Activated naive CD8-positive, alpha-beta T cell treated with anti-CD3 and anti-CD28 coated beads, Interleukin-2, amount 10 ng/mL, durations not matched to agents 7 days and 5 days (primary cell): ENCODE measurements around the gene WNT2B. TPM values are rescaled to one million over a fixed set of nuclear protein-coding genes. Genes with fewer than 3 reads are reported as not detected.

Experiments used
- ATAC-seq: fragments of 150-1000 bp; cut with Tn5 transposase; one replicate; pipeline ENCODE4 v1.10.0; 2021; ENCODE audit warnings: low read depth, moderate library complexity
- POLR2A ChIA-PET: fragments of 350-600 bp; sonication (Branson Sonifier 250); formaldehyde crosslinking; loops from one replicate; lab custom pipeline; 2021; ENCODE audit warnings: antibody characterized with exemption; lab: Charles Lee
- DNase-seq: peaks from one replicate; pipeline ENCODE4 v3.0.0; 2021
- H3K27ac Mint-ChIP-seq: one replicate; pipeline ENCODE4 v1.8.0; 2022; ENCODE audit warnings: mild to moderate bottlenecking, mixed read lengths
- H3K27me3 Mint-ChIP-seq: one replicate; pipeline ENCODE4 v1.8.0; 2022; ENCODE audit warnings: mild to moderate bottlenecking, moderate library complexity, mixed read lengths
- H3K36me3 Mint-ChIP-seq: one replicate; pipeline ENCODE4 v1.8.0; 2021; ENCODE audit warnings: mild to moderate bottlenecking, mixed read lengths
- H3K4me1 Mint-ChIP-seq: one replicate; pipeline ENCODE4 v1.8.0; 2021; ENCODE audit warnings: mixed read lengths
- H3K4me3 Mint-ChIP-seq: one replicate; pipeline ENCODE4 v1.8.0; 2022; ENCODE audit warnings: mild to moderate bottlenecking, moderate library complexity, mixed read lengths
- H3K9me3 Mint-ChIP-seq: one replicate; pipeline ENCODE4 v1.8.0; 2021; ENCODE audit warnings: mixed read lengths
- total RNA-seq, 2 experiments: library from RNA; stranded (reverse); gene quantifications; one replicate each; pipeline ENCODE4 v1.2.3, GENCODE V29; 2021

Gene WNT2B
- total RNA-seq, 2 experiments from 2014 or later = 0.22 to 0.34 TPM

DNA sequence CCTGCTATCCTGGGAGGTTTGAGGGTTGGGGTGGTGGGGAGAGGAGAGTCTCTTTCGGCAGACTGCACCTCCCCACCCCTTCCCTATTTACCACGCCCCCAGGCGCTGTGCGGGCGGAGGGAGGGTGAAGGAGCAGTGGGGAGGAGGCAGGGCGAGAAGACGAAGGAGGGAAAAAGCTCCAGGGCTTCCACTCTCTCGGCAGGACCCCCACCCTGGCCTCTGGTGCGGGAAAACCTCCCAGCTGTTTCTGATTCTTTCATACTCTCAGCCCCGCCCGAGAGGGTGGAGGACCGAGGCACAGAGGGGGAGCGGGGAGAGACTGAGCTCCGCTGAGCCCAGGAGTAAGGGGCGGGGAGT, 866 bp upstream of the WNT2B start:
- H3K36me3 Mint-ChIP-seq = no peaks in the 10 kb centered on the region
- peaks cover 61% of the 10 kb centered on the region for H3K27me3 Mint-ChIP-seq
- peak overlapping the region; percentile 75 for H3K4me3 Mint-ChIP-seq
- POLR2A ChIA-PET = interaction anchor here (0.5 kb wide), 1 partner anchor 199 kb away, joined by 3 read pairs; the partner anchor contains the start of gene RHOC
- DNase-seq = no peak
- no peak overlapping the region for H3K27ac Mint-ChIP-seq
- H3K4me1 Mint-ChIP-seq = peaks cover 1% of the 10 kb centered on the region
- H3K9me3 Mint-ChIP-seq = no peaks in the 10 kb centered on the region
- ATAC-seq = no peak

DNA sequence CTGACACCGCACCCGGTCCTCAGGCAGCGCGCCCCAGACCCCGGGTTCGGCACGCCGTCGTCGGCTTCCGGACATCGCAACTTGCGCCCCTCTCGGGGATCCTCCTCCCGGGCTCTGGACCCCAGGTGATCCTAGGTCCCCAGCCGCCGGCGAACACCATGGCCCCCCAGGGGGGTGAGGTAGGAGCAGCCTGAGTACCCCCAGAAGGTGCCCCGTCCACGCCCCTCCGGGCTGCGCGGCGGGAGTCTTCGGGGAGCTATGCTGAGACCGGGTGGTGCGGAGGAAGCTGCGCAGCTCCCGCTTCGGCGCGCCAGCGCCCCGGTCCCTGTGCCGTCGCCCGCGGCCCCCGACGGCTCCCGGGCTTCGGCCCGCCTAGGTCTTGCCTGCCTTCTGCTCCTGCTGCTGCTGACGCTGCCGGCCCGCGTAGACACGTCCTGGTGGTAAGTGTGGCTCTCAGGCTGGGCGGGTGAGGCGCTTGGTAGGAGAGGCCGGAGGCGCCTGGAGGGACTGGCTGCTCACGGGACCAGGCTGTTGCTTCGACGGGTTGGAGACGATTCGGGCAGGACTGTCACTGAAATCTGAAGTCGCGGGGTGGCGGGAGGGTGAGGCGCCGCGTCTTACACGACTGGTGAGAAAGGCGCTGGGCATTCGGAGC, 367 bp downstream of the WNT2B start:
- Mint-ChIP-seq H3K9me3 (no peaks in the 10 kb centered on the region), H3K4me3 (peak overlapping the region; percentile 17), H3K36me3 (no peaks in the 10 kb centered on the region), H3K4me1 (peaks cover 1% of the 10 kb centered on the region), H3K27ac (no peak overlapping the region), H3K27me3 (peaks cover 51% of the 10 kb centered on the region)
- peak; percentile 45 for ATAC-seq
- POLR2A ChIA-PET = interaction anchor here (0.6 kb wide), 2 partner anchors 52 to 358 kb away, joined by 3 to 7 read pairs; no protein-coding TSS in a partner anchor
- peak; percentile 54 for DNase-seq

DNA sequence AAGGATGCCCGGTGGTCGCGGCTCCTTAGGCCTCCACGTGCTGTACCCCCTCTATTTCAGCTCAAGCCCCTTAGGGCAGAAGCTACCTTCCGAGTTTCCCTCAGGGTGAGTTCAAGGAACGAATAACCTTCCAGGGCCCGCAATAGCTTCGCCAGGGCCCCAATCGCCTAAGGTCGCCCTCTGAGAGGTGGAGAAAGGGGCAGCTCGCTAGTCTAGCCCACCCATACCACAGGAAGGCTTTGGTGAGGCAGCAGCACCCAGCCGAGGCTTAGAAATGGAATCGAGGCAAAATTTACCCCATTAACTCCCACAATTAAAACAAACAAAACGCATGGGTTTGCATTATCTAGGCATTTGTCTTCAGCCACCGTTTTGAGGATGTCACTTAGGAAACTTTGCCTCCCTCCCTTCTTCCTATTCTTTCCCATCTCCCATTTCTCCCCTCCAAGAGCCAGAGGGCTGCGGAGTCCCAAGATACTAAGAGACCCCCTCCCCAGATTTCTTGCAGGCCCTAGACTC, 954 bp downstream of the WNT2B start:
- DNase-seq = no peak
- Mint-ChIP-seq H3K27me3 (peaks cover 45% of the 10 kb centered on the region), H3K36me3 (no peaks in the 10 kb centered on the region), H3K9me3 (no peaks in the 10 kb centered on the region), H3K27ac (no peak overlapping the region), H3K4me1 (peaks cover 1% of the 10 kb centered on the region), H3K4me3 (peak overlapping the region; percentile 18)
- POLR2A ChIA-PET = interaction anchor here (0.6 kb wide), 2 partner anchors 51 to 358 kb away, joined by 3 to 7 read pairs; no protein-coding TSS in a partner anchor
- no peak for ATAC-seq

DNA sequence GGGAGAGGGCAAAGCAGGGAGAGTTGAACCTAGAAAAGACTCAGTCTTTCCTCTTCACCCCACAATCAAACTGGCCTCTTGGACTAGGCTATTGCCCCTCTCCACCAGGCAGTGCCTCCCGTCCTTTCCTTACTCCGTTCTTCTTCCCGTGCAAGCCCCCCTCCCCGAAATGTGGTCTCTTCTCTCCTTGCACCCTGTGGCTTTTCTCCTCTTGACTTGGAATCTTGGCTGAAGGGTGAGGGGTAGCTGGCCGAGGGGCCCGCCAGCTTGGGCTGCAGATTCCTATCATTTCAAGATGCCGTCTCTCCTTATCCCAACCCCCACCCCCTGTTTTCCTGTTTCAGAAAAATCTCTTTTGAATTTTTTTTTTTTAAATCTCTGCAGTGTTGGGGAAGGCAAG, 1.6 kb downstream of the WNT2B start:
- Mint-ChIP-seq H3K36me3 (no peaks in the 10 kb centered on the region), H3K9me3 (no peaks in the 10 kb centered on the region), H3K4me1 (peaks cover 1% of the 10 kb centered on the region), H3K27ac (no peak overlapping the region), H3K4me3 (no peak overlapping the region), H3K27me3 (peaks cover 40% of the 10 kb centered on the region)
- POLR2A ChIA-PET = no interaction called here
- no peak for DNase-seq
- no peak for ATAC-seq

DNA sequence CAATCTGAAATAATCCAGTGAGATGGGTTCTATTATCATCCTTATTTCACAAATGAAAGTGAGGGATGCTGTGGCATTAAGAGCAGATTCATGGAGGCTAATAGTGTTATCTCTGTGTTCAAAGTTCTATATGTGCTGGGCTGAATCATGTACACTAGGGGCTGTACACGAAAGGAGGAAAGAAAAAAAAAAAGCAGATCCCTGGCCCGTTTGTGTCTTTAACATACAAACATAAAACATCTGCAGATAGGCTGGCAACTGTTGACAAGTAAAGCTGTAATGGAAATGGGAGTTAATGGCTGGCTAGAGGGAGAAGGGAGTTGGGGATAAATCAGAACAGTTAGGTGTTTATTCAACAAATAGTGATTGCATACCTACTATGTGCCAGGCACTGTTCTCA, 3.1 kb downstream of the WNT2B start:
- peaks cover 1% of the 10 kb centered on the region for H3K4me1 Mint-ChIP-seq
- H3K27ac Mint-ChIP-seq = no peak overlapping the region
- H3K4me3 Mint-ChIP-seq = no peak overlapping the region
- no peaks in the 10 kb centered on the region for H3K36me3 Mint-ChIP-seq
- H3K9me3 Mint-ChIP-seq = no peaks in the 10 kb centered on the region
- H3K27me3 Mint-ChIP-seq = peaks cover 35% of the 10 kb centered on the region
- ATAC-seq = no peak
- POLR2A ChIA-PET = no interaction called here
- DNase-seq = no peak

DNA sequence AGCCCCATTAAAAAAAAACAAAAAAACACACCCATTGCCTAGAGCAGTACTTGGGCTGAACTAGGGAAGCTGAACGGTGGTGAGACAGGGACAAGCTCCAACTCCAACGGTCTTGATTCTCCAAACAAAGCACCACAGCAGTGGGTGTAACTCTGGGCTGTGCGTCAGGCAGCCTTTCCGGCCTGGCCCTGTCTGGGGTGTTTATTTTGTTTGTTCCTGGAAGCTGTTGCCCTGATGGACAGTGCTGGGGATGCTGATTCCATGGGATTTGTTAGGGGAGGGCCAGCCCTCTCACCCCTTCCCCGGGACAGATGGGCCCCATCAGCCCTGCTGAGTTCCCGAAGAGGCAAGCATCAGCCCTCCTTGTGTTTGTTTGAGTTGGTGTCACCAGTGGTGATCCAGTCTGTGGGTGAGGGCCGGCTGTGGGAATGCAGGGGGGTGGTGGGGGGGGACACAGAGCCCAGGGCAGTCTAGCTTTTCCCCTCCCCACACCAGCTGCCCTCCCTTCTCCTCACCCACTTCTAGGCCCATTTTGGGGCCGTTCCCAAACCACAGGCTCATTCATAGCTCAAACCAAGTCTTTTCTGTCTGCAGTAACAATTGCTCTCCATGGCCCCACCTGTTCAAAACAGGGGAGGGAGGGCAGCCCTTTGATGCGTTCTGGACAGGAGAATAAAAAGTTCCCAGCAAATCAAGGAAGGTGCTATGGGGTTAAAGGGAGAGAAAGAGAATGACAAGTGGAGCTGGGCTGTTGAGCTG, 4.5 kb downstream of the WNT2B start:
- no peak for ATAC-seq
- Mint-ChIP-seq H3K9me3 (no peaks in the 10 kb centered on the region), H3K27me3 (peaks cover 21% of the 10 kb centered on the region), H3K27ac (no peak overlapping the region), H3K4me3 (no peak overlapping the region), H3K36me3 (no peaks in the 10 kb centered on the region), H3K4me1 (peaks cover 1% of the 10 kb centered on the region)
- no peak for DNase-seq
- POLR2A ChIA-PET = no interaction called here

DNA sequence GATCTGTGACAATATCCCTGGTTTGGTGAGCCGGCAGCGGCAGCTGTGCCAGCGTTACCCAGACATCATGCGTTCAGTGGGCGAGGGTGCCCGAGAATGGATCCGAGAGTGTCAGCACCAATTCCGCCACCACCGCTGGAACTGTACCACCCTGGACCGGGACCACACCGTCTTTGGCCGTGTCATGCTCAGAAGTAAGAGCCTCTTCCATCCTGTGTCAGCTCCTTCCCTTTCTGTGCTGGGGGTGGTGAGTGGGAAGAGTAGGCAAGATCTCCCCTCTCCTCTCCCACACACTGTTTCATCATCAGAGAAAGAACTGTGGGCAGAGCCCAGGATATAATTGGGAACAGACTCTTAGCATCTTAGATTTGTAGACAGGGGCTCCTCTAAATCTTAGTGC, 6.1 kb downstream of the WNT2B start:
- Mint-ChIP-seq H3K27me3 (peaks cover 11% of the 10 kb centered on the region), H3K4me1 (peaks cover 1% of the 10 kb centered on the region), H3K9me3 (no peaks in the 10 kb centered on the region), H3K27ac (no peak overlapping the region), H3K4me3 (no peak overlapping the region), H3K36me3 (no peaks in the 10 kb centered on the region)
- DNase-seq (no peak), ATAC-seq (no peak)
- POLR2A ChIA-PET = no interaction called here

DNA sequence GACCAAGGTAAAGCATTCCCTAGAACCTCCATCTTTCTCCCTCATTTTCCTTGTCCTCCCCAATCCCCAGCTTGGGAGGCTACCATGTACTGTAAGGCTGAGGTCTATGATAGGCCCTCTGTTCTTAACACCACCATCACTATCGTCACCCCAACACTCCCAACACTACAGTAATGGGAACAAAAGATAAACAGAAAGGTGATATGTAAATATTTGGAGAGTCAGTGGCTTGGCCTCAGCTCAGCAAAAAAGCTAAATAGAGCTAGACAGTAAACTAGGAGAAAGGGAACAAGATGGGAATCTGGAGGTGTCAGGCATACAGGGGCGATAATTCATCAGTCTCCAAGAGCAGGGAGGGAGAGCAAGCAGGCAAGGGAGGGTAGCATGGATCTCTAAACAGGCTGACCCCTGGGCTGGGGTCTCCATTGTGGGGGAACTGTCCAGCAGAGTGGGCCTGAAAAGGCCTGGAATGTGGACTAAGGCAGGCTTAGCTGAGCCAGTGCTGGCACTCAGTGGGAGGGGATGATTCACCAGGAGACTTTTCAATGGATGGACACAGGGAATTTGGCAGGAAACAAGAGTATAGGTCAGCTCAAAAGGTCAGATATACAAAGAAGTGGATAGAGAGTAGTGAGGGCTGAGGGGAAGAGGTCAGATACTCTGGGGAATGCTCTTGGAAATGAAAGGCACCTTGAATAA, 6.7 kb downstream of the WNT2B start:
- no peak for ATAC-seq
- Mint-ChIP-seq H3K36me3 (no peaks in the 10 kb centered on the region), H3K27me3 (peaks cover 6% of the 10 kb centered on the region), H3K27ac (no peak overlapping the region), H3K4me1 (peaks cover 1% of the 10 kb centered on the region), H3K4me3 (no peak overlapping the region), H3K9me3 (no peaks in the 10 kb centered on the region)
- POLR2A ChIA-PET = no interaction called here
- no peak for DNase-seq

DNA sequence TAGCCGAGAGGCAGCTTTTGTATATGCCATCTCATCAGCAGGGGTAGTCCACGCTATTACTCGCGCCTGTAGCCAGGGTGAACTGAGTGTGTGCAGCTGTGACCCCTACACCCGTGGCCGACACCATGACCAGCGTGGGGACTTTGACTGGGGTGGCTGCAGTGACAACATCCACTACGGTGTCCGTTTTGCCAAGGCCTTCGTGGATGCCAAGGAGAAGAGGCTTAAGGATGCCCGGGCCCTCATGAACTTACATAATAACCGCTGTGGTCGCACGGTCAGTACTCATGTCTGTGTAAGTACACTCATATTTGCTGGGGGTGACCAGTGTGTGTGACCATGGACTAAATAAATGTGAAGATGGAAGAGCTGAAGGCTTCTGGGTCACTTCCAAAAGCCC, 7.4 kb downstream of the WNT2B start:
- H3K9me3 Mint-ChIP-seq = no peaks in the 10 kb centered on the region
- no peak overlapping the region for H3K4me3 Mint-ChIP-seq
- ATAC-seq = no peak
- POLR2A ChIA-PET = no interaction called here
- H3K4me1 Mint-ChIP-seq = peaks cover 1% of the 10 kb centered on the region
- DNase-seq = no peak
- H3K27me3 Mint-ChIP-seq = no peaks in the 10 kb centered on the region
- no peak overlapping the region for H3K27ac Mint-ChIP-seq
- H3K36me3 Mint-ChIP-seq = no peaks in the 10 kb centered on the region

DNA sequence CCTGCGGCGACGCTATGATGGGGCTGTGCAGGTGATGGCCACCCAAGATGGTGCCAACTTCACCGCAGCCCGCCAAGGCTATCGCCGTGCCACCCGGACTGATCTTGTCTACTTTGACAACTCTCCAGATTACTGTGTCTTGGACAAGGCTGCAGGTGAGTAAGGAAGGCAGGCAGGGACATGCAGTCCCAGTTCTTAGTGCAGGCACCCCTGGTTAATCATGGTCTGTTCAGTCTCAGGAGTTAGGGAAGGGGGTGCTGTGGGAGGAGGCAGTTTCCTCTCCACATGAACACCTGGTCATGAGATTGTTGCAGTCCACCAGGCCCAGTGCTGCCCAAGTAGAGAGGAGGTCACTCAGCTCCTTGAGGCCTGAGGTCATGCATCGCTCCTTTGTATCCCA, 8.5 kb downstream of the WNT2B start:
- no peaks in the 10 kb centered on the region for H3K27me3 Mint-ChIP-seq
- no peaks in the 10 kb centered on the region for H3K9me3 Mint-ChIP-seq
- ATAC-seq (no peak), DNase-seq (no peak)
- peaks cover 1% of the 10 kb centered on the region for H3K4me1 Mint-ChIP-seq
- no peaks in the 10 kb centered on the region for H3K36me3 Mint-ChIP-seq
- POLR2A ChIA-PET = no interaction called here
- no peak overlapping the region for H3K27ac Mint-ChIP-seq
- no peak overlapping the region for H3K4me3 Mint-ChIP-seq

DNA sequence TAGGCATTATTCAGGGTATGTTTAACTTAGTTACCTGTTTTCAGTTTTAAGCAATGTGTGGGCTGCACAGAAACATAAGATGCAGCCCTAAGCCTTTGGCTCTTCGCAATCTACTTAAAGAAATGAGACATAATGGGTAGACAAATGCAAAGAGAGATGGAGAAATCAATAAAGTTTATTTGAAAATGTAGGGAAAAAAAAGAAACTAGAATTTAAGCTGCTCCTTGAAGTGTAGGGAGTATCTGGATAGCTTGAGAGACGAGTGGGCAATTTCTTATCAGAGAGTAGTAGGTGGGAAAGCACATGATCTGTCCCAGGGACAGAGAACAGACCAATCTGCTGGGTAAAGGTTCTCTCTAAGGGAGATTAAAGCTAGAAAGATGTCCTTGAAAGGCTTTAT, 8.9 kb downstream of the WNT2B start:
- POLR2A ChIA-PET = no interaction called here
- no peaks in the 10 kb centered on the region for H3K27me3 Mint-ChIP-seq
- H3K9me3 Mint-ChIP-seq = no peaks in the 10 kb centered on the region
- H3K27ac Mint-ChIP-seq = no peak overlapping the region
- H3K4me3 Mint-ChIP-seq = no peak overlapping the region
- H3K36me3 Mint-ChIP-seq = no peaks in the 10 kb centered on the region
- DNase-seq (no peak), ATAC-seq (no peak)
- no peaks in the 10 kb centered on the region for H3K4me1 Mint-ChIP-seq

DNA sequence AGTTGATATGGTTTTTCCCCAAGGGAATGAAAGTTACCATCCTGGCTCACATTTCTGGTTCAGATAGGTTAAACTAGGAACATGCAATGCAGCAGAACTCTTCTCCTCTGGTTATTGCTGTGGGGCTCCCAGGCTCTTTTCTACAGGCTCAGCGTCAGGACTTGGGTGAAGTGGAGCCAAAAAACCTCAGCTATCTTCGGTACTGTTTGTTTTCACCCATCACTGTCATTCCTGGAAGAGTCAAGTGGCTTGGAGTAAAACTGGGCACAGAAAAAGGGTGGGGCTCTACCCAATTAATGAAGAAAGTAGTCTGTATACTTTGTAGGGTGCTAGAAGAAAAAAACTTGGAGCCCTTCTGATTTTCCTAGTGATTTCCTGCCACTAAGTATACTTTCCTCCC, 9.4 kb downstream of the WNT2B start:
- no peaks in the 10 kb centered on the region for H3K36me3 Mint-ChIP-seq
- H3K4me3 Mint-ChIP-seq = no peak overlapping the region
- no peak overlapping the region for H3K27ac Mint-ChIP-seq
- ATAC-seq = no peak
- no peaks in the 10 kb centered on the region for H3K9me3 Mint-ChIP-seq
- H3K27me3 Mint-ChIP-seq = no peaks in the 10 kb centered on the region
- no peak for DNase-seq
- no peaks in the 10 kb centered on the region for H3K4me1 Mint-ChIP-seq
- POLR2A ChIA-PET = no interaction called here

DNA sequence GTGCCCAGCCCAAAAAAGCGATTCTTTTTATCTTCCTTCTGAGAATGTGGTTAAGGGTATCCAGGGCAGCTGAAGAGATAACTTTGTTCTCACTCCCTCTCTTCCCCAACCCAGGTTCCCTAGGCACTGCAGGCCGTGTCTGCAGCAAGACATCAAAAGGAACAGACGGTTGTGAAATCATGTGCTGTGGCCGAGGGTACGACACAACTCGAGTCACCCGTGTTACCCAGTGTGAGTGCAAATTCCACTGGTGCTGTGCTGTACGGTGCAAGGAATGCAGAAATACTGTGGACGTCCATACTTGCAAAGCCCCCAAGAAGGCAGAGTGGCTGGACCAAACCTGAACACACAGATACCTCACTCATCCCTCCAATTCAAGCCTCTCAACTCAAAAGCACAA, 11.4 kb downstream of the WNT2B start:
- ATAC-seq (no peak), DNase-seq (no peak)
- H3K27ac Mint-ChIP-seq = no peak overlapping the region
- no peaks in the 10 kb centered on the region for H3K4me1 Mint-ChIP-seq
- no peaks in the 10 kb centered on the region for H3K36me3 Mint-ChIP-seq
- POLR2A ChIA-PET = no interaction called here
- no peaks in the 10 kb centered on the region for H3K9me3 Mint-ChIP-seq
- no peak overlapping the region for H3K4me3 Mint-ChIP-seq
- H3K27me3 Mint-ChIP-seq = no peaks in the 10 kb centered on the region
